OCI-LY1 (cell line): ENCODE results near the gene DNAJB8.

Experiments
- EZH2 ChIP-seq: fragments of 200-600 bp; sonication (generic), shearing (Covaris generic); IDR thresholded peaks from 2 replicates; pipeline ENCODE4 v1.8.0; 2017; ENCODE audit warnings: borderline replicate concordance, mixed run types, mild to moderate bottlenecking, antibody characterized with exemption, low read length, moderate library complexity, mixed read lengths
- TF ChIP-seq, protein P1 (sequence below): fragments of 200-600 bp; sonication (generic), shearing (Covaris generic); IDR thresholded peaks from 2 replicates; pipeline ENCODE4 v1.5.1; 2017; ENCODE audit warnings: mild to moderate bottlenecking, antibody characterized with exemption, low read length, moderate library complexity, mixed read lengths

GRCh38 chr3:128458746-128459460, 7.8 kb downstream of the DNAJB8 start:
- TF ChIP-seq, protein P1, sequence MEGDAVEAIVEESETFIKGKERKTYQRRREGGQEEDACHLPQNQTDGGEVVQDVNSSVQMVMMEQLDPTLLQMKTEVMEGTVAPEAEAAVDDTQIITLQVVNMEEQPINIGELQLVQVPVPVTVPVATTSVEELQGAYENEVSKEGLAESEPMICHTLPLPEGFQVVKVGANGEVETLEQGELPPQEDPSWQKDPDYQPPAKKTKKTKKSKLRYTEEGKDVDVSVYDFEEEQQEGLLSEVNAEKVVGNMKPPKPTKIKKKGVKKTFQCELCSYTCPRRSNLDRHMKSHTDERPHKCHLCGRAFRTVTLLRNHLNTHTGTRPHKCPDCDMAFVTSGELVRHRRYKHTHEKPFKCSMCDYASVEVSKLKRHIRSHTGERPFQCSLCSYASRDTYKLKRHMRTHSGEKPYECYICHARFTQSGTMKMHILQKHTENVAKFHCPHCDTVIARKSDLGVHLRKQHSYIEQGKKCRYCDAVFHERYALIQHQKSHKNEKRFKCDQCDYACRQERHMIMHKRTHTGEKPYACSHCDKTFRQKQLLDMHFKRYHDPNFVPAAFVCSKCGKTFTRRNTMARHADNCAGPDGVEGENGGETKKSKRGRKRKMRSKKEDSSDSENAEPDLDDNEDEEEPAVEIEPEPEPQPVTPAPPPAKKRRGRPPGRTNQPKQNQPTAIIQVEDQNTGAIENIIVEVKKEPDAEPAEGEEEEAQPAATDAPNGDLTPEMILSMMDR: no peak
- no peak for TF ChIP-seq EZH2
